HFF-Myc (cell line): ENCODE results near the gene TBC1D7.

Source experiments
- DNase-seq: peaks from one replicate; pipeline ENCODE4 v3.0.0-alpha.2; 2011; ENCODE audit warnings: low read depth; ENCODE audit errors: extremely low read depth
- H3K4me3 ChIP-seq: replicated peaks from 2 replicates; pipeline ENCODE4 v1.5.1; 2011; ENCODE audit warnings: low read depth, mild to moderate bottlenecking, control low read depth, low read length
- TF ChIP-seq, protein P1 (sequence below): IDR thresholded peaks from 2 replicates; pipeline ENCODE4 v1.5.1; 2012; ENCODE audit warnings: mild to moderate bottlenecking, low read depth, low read length, control low read depth; ENCODE audit errors: missing control alignments

TBC1D7 gene

DNA sequence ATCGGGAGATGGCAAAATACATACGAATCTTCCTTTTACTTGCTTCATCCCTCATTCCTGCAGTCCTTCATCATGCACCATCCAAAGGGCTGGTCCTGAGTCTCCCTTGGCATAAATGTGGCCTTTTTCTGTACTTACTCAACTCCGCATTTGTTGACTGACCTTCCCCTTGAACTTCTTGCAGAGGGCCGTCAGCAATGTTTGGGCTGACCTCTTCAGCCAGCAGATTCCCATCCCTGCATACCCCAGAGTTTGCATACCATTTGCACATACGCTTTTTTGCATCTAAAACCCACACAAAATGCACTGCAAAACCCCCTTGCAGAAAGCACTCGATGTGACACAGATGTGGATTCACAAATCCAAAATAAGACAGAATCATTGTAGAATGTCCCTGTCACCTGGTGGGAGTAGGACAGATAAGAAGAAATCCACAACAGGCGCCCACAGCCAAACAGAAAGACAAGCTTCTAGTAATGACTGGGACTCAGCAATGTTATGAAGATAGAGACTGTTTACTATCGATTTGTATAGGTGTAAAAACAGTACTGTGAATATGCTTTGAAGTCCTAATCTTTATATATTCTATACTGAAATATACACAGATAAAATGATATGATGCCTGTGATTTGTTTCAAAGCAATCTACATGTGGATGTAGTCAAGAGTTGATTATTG, 45.8 kb downstream of the TBC1D7 start:
- no peak overlapping the region for H3K4me3 ChIP-seq
- TF ChIP-seq, protein P1, sequence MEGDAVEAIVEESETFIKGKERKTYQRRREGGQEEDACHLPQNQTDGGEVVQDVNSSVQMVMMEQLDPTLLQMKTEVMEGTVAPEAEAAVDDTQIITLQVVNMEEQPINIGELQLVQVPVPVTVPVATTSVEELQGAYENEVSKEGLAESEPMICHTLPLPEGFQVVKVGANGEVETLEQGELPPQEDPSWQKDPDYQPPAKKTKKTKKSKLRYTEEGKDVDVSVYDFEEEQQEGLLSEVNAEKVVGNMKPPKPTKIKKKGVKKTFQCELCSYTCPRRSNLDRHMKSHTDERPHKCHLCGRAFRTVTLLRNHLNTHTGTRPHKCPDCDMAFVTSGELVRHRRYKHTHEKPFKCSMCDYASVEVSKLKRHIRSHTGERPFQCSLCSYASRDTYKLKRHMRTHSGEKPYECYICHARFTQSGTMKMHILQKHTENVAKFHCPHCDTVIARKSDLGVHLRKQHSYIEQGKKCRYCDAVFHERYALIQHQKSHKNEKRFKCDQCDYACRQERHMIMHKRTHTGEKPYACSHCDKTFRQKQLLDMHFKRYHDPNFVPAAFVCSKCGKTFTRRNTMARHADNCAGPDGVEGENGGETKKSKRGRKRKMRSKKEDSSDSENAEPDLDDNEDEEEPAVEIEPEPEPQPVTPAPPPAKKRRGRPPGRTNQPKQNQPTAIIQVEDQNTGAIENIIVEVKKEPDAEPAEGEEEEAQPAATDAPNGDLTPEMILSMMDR = no peak
- DNase-seq = no peak

DNA sequence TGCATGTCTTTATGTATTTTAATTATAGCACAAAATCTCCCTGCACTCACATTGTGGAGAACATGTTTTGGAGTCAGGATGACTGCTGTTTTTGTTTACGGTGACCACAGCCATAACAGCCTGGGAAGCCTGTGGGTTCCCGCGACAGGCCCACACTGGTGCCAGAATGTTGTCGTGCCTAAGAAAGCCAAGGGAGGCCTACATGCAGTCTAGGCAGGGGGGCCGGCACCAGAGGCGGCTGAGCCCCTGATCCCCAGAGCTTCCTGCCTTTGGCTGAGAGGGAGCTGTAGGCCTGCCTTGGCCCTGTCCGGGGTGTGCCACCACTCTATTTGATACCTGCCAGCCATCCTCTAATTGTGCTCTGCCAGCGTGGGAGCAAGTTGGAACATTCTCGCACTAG, 46.7 kb downstream of the TBC1D7 start:
- no peak for DNase-seq
- no peak overlapping the region for H3K4me3 ChIP-seq
- TF ChIP-seq, protein P1 = no peak

DNA sequence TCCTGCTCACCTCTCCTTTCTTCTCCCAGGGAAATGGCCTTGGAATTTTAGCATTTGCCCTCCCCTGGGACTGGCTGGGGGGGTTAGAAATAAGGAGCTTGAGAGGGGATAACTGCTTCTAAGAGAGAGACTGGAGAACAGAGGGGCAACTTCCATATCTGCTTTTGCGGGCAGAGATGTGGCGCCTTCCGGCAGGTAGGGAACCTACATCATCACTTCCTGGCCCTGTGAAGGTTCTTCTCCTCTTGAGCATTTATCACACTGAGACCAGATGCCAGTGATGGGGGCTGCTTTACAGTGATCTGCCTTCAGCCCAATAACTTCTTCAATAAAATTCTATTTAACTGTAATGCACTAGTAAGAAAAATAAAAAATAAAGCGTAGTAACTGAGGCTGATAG, 48.1 kb downstream of the TBC1D7 start:
- DNase-seq = no peak
- no peak overlapping the region for H3K4me3 ChIP-seq
- TF ChIP-seq, protein P1 = no peak

DNA sequence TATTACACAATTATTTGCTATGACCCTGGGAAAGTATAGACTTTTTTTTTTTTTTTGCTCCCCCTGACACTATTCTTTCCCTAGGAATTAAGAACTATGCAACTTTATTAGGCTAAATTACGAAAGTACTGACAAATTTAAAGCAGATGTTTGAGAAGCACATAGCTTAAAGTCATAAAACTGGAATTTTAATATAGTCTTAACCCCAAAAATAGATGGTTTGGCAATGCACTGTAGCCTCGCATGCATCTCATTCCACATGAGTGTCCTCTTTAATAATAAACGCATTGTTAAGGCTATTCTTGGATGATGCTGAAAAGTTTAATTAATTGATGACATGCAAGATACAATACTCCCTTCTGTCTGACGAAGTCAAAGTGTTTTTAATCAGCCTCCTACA, 49.3 kb downstream of the TBC1D7 start:
- no peak for DNase-seq
- TF ChIP-seq, protein P1 = no peak
- no peak overlapping the region for H3K4me3 ChIP-seq

DNA sequence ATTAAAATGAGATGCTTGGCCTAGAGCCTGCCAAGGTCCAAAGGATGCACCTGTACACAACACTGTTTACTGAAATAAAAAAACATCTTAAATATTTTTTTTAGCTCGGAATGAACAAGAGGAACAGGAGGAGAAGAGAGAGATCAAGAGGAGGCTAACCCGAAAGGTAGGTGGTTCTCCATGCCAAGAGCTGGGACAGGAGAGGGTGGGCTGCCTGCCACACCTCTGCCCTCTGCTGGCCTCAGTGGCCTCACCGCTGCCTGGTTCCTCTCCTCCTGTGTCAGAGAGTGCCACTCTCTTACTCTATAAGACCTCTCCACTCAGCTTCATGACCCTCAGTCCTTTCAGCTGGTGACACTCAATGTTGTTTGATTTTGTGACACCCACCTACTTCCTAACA, 50.2 kb downstream of the TBC1D7 start:
- TF ChIP-seq, protein P1 = peak; percentile 34
- no peak for DNase-seq
- H3K4me3 ChIP-seq = no peak overlapping the region

DNA sequence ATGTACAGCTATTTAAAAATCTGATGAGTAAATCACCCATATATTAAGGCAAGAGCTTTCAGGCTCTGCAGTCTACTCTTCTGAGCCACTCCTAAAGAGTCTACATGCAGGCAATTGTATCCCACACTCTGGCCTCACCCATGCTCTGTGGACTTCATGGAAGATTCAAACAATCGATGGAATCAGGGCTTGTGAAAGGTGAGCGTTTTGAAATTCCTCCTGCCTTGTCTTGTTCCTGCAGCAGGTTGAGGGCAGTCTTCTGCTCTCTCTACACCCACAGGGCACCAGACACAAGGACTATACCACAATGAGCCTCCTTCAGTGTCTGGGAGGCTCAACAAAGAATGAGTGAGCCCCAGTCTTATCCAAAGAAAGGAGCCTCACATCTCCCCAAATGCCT, 51.1 kb downstream of the TBC1D7 start:
- DNase-seq = no peak
- H3K4me3 ChIP-seq = no peak overlapping the region
- TF ChIP-seq, protein P1 = no peak
